Neural cell (in vitro differentiated cells): Measurements from ENCODE around the gene TRIM10. TPM values are rescaled to one million over a fixed set of nuclear protein-coding genes. Genes with fewer than 3 reads are reported as not detected.

ENCODE experiments used
- H2AFZ ChIP-seq: fragments of 200-600, 300-800 bp; sonication (generic), shearing (Covaris generic); 2 replicates; pipeline ENCODE4 v1.6.0; 2014; ENCODE audit warnings: low read depth, mild to moderate bottlenecking, antibody characterized with exemption, low read length, moderate library complexity
- H3F3A ChIP-seq: fragments of 200-600 bp; shearing (Covaris generic); 2 replicates; pipeline ENCODE4 v1.6.1; 2016; ENCODE audit warnings: mild to moderate bottlenecking, moderate library complexity, mixed read lengths, antibody characterized with exemption, low read length; ENCODE audit not compliant: insufficient read depth, poor library complexity, severe bottlenecking
- H3K27ac ChIP-seq: fragments of 200-600, 300-800 bp; sonication (generic), shearing (Covaris generic); 2 replicates; pipeline ENCODE4 v1.5.1; 2014; ENCODE audit warnings: mild to moderate bottlenecking, low read length, moderate library complexity
- H3K27me3 ChIP-seq: fragments of 300-800, 200-600 bp; sonication (generic), shearing (Covaris generic); 2 replicates; pipeline ENCODE4 v1.6.0; 2014; ENCODE audit warnings: mild to moderate bottlenecking, low read depth, low read length, moderate library complexity; ENCODE audit not compliant: insufficient read depth
- H3K36me3 ChIP-seq: fragments of 300-800, 200-600 bp; sonication (generic), shearing (Covaris generic); 2 replicates; pipeline ENCODE4 v1.5.1; 2014; ENCODE audit warnings: mild to moderate bottlenecking, antibody characterized with exemption, low read length, moderate library complexity; ENCODE audit not compliant: insufficient read depth
- H3K4me2 ChIP-seq: fragments of 300-800, 200-600 bp; sonication (generic), shearing (Covaris generic); 2 replicates; pipeline ENCODE4 v1.6.0; 2014; ENCODE audit warnings: mild to moderate bottlenecking, low read length
- H3K4me3 ChIP-seq: fragments of 300-800, 200-600 bp; sonication (generic), shearing (Covaris generic); 2 replicates; pipeline ENCODE4 v1.5.1; 2014; ENCODE audit warnings: mild to moderate bottlenecking, low read length, moderate library complexity
- H3K79me2 ChIP-seq: fragments of 200-600 bp; shearing (Covaris generic); replicated peaks from 2 replicates; pipeline ENCODE4 v1.6.0; 2014; ENCODE audit warnings: mild to moderate bottlenecking, low read length, moderate library complexity; ENCODE audit not compliant: insufficient read depth
- H3K9ac ChIP-seq: fragments of 300-800, 200-600 bp; sonication (generic), shearing (Covaris generic); 2 replicates; pipeline ENCODE4 v1.6.1; 2016; ENCODE audit warnings: mild to moderate bottlenecking, low read length, mixed read lengths
- H3K9me2 ChIP-seq: fragments of 200-600 bp; shearing (Covaris generic); 2 replicates; pipeline ENCODE4 v1.6.1; 2016; ENCODE audit warnings: mild to moderate bottlenecking, low read length, mixed read lengths; ENCODE audit not compliant: insufficient read depth
- H3K9me3 ChIP-seq: fragments of 200-600, 300-800 bp; sonication (generic), shearing (Covaris generic); 2 replicates; pipeline ENCODE4 v1.6.1; 2016; ENCODE audit warnings: mild to moderate bottlenecking, mixed run types, low read length, moderate library complexity, mixed read lengths
- H4K20me1 ChIP-seq: fragments of 200-600 bp; shearing (Covaris generic); 2 replicates; pipeline ENCODE4 v1.6.1; 2016; ENCODE audit warnings: mild to moderate bottlenecking, mixed run types; ENCODE audit not compliant: insufficient read depth
- EP300 ChIP-seq: fragments of 450-650 bp; conservative IDR thresholded peaks from 2 replicates; pipeline ENCODE4 v1.6.1; 2014; ENCODE audit warnings: antibody characterized with exemption, mild to moderate bottlenecking, moderate library complexity; ENCODE audit not compliant: poor library complexity, severe bottlenecking
- EZH2 ChIP-seq: fragments of 200-600, 300-800 bp; shearing (Covaris generic), sonication (generic); IDR thresholded peaks from 2 replicates; pipeline ENCODE4 v1.6.1; 2014; ENCODE audit warnings: antibody characterized with exemption, low read length, borderline replicate concordance, mild to moderate bottlenecking; ENCODE audit not compliant: insufficient read depth, poor library complexity, severe bottlenecking
- MXI1 ChIP-seq: fragments of 450-650 bp; conservative IDR thresholded peaks from 2 replicates; pipeline ENCODE4 v1.6.1; 2014; ENCODE audit warnings: antibody characterized with exemption, mild to moderate bottlenecking; ENCODE audit not compliant: poor library complexity, severe bottlenecking
- POLR2AphosphoS5 ChIP-seq: IDR thresholded peaks from 2 replicates; pipeline ENCODE4 v1.6.1; 2012
- RAD21 ChIP-seq: fragments of 450-650 bp; conservative IDR thresholded peaks from 2 replicates; pipeline ENCODE4 v1.6.1; 2014; ENCODE audit warnings: antibody characterized with exemption, mild to moderate bottlenecking, moderate library complexity
- SMC3 ChIP-seq: fragments of 450-650 bp; conservative IDR thresholded peaks from 2 replicates; pipeline ENCODE4 v1.6.1; 2014; ENCODE audit warnings: antibody characterized with exemption, mild to moderate bottlenecking, moderate library complexity; ENCODE audit not compliant: poor library complexity
- TAF1 ChIP-seq: IDR thresholded peaks from 2 replicates; pipeline ENCODE4 v1.6.1; 2012; ENCODE audit warnings: low read depth
- polyA plus RNA-seq: library from polyadenylated mRNA; depleted of rRNA; stranded (reverse); fragments of >200 nt; gene quantifications from 2 replicates; pipeline ENCODE4 v1.2.3, GENCODE V29; 2014
- TF ChIP-seq, protein P1 (sequence below): IDR thresholded peaks from 2 replicates; pipeline ENCODE4 v1.6.1; 2012; ENCODE audit warnings: borderline replicate concordance
- TF ChIP-seq, protein P2 (sequence below): fragments of 450-650 bp; IDR thresholded peaks from 2 replicates; pipeline ENCODE4 v1.5.1; 2014; ENCODE audit warnings: antibody characterized with exemption, mild to moderate bottlenecking, moderate library complexity; ENCODE audit not compliant: poor library complexity, severe bottlenecking

The TRIM10 gene
- polyA plus RNA-seq, 1 donor from 2014 or later = not detected

DNA sequence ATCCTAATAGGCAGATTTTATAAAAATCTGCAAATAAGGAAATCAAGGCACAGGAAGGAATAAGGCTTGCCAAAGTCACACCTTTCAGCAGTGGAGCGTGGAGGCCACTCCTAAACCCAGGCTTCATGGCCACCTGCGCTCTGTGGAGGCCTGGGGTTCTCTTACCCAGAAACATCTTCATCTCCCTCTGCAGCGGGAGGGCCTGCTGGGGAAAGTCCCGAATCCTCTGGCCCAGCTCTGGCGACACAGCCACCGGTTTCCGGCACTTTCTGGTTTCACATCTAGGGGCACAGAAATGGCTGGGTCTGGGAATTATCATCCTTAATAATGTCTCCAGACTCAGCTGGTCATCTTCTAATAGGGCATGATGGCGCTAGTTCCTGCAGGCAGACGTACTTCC, 4.2 kb downstream of the TRIM10 start:
- H3K4me3 ChIP-seq = no peak overlapping the region
- H3K27me3 ChIP-seq = no peaks in the 10 kb centered on the region

DNA sequence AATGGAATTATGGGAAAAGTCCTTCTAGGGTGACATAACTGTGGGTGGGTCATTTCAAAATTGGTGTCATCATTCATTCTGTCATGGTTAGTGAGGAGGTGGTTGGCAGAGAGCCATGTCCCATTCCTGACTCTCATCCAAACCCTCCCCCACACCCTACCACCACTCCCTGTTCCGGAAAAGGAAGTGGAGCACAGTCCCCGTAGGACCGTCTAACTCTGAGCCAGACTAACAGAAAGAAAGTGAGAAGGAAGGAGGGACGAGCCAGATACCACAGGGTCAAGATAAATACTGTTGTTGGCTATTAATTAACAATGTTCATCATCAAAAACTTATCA, 4.8 kb downstream of the TRIM10 start:
- Histone ChIP-seq H4K20me1 (no peaks in the 10 kb centered on the region), H3K27ac (no peak overlapping the region), H3K9me2 (no peaks in the 10 kb centered on the region), H3F3A (no peaks in the 10 kb centered on the region), H3K27me3 (no peaks in the 10 kb centered on the region), H3K9me3 (no peaks in the 10 kb centered on the region), H3K79me2 (no peaks in the 10 kb centered on the region), H3K4me2 (no peak overlapping the region), H3K4me3 (no peak overlapping the region), H3K9ac (no peak overlapping the region), H2AFZ (no peak overlapping the region), H3K36me3 (no peaks in the 10 kb centered on the region)
- TF ChIP-seq RAD21 (no peak), TAF1 (no peak), SMC3 (no peak), EZH2 (no peak), MXI1 (no peak), EP300 (no peak)
- TF ChIP-seq, protein P1, sequence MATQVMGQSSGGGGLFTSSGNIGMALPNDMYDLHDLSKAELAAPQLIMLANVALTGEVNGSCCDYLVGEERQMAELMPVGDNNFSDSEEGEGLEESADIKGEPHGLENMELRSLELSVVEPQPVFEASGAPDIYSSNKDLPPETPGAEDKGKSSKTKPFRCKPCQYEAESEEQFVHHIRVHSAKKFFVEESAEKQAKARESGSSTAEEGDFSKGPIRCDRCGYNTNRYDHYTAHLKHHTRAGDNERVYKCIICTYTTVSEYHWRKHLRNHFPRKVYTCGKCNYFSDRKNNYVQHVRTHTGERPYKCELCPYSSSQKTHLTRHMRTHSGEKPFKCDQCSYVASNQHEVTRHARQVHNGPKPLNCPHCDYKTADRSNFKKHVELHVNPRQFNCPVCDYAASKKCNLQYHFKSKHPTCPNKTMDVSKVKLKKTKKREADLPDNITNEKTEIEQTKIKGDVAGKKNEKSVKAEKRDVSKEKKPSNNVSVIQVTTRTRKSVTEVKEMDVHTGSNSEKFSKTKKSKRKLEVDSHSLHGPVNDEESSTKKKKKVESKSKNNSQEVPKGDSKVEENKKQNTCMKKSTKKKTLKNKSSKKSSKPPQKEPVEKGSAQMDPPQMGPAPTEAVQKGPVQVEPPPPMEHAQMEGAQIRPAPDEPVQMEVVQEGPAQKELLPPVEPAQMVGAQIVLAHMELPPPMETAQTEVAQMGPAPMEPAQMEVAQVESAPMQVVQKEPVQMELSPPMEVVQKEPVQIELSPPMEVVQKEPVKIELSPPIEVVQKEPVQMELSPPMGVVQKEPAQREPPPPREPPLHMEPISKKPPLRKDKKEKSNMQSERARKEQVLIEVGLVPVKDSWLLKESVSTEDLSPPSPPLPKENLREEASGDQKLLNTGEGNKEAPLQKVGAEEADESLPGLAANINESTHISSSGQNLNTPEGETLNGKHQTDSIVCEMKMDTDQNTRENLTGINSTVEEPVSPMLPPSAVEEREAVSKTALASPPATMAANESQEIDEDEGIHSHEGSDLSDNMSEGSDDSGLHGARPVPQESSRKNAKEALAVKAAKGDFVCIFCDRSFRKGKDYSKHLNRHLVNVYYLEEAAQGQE = no peak
- TF ChIP-seq, protein P2, sequence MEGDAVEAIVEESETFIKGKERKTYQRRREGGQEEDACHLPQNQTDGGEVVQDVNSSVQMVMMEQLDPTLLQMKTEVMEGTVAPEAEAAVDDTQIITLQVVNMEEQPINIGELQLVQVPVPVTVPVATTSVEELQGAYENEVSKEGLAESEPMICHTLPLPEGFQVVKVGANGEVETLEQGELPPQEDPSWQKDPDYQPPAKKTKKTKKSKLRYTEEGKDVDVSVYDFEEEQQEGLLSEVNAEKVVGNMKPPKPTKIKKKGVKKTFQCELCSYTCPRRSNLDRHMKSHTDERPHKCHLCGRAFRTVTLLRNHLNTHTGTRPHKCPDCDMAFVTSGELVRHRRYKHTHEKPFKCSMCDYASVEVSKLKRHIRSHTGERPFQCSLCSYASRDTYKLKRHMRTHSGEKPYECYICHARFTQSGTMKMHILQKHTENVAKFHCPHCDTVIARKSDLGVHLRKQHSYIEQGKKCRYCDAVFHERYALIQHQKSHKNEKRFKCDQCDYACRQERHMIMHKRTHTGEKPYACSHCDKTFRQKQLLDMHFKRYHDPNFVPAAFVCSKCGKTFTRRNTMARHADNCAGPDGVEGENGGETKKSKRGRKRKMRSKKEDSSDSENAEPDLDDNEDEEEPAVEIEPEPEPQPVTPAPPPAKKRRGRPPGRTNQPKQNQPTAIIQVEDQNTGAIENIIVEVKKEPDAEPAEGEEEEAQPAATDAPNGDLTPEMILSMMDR = no peak

More for the DNA sequence above, 4.2 kb downstream of the TRIM10 start:
- H3K4me2 ChIP-seq = no peak overlapping the region
- no peaks in the 10 kb centered on the region for H3K9me2 ChIP-seq
- no peak overlapping the region for H2AFZ ChIP-seq
- H3K27ac ChIP-seq = no peak overlapping the region
- no peaks in the 10 kb centered on the region for H3K79me2 ChIP-seq
- no peak overlapping the region for H3K9ac ChIP-seq
- H4K20me1 ChIP-seq = no peaks in the 10 kb centered on the region
- no peaks in the 10 kb centered on the region for H3K9me3 ChIP-seq
- H3K36me3 ChIP-seq = no peaks in the 10 kb centered on the region
- no peaks in the 10 kb centered on the region for H3F3A ChIP-seq
- TF ChIP-seq POLR2AphosphoS5 (no peak), SMC3 (no peak), RAD21 (no peak), EP300 (no peak), TAF1 (no peak), EZH2 (no peak), MXI1 (no peak)
- TF ChIP-seq, protein P2 = no peak
- TF ChIP-seq, protein P1 = no peak
